Lung microvascular endothelial cell (primary cell): ENCODE results near the gene KRTAP22-2. TPM values are rescaled to one million over a fixed set of nuclear protein-coding genes. Genes with fewer than 3 reads are reported as not detected.

ENCODE experiments used
- DNase-seq, 2 donors: peaks; one replicate each; pipeline versions ENCODE4 v3.0.0 to v3.0.0-alpha.2; 2010; ENCODE audit warnings: low read depth in 2 of 2
- total RNA-seq: library from RNA; depleted of rRNA; stranded (reverse); fragments of >200 nt; gene quantifications from 2 replicates; pipeline ENCODE4 v1.2.1, GENCODE V29; 2014

KRTAP22-2 gene
- not detected in 2 replicates for total RNA-seq

DNA sequence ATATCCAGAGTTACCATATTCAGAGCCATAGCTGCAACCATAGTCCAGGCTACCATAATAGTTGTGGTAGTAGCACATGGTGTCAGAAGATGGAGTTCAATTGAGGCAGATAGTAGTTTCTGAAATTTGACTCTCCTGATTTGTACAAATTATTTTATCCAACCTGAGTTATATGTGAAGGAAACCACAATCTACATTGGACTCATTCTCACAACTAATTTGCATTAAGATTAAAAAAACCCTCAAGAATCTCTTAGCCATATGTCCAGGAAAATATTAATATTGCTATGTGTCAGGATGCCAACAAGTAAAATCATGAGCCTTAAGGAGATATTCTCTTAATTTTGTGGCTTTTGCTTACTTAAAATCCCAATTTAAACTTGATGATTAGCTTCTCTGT, at the start of gene KRTAP22-2:
Gene KRTAP22-2 (minus strand): TSS at position 101 of the 400 bp plus-strand sequence.
- no peak for DNase-seq

DNA sequence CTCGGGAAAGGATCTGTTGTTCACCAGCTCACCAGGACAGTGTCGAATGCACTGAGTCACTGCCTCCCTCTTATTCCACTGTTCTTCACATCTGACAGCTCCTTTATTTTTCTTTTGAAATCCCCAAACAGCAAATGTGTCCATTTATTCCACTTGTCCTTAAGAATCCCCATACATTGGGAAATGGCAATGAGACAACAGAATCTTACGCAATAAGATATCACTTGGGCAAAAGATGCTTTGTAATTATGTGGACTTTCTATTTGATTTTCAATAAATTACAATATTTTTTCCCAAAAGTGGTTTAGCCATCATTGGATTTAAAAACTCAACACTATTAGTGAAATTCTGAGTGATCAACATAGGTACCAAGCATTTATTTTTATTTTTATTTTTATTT, 48.5 kb upstream of the KRTAP22-2 start:
- no peak for DNase-seq

DNA sequence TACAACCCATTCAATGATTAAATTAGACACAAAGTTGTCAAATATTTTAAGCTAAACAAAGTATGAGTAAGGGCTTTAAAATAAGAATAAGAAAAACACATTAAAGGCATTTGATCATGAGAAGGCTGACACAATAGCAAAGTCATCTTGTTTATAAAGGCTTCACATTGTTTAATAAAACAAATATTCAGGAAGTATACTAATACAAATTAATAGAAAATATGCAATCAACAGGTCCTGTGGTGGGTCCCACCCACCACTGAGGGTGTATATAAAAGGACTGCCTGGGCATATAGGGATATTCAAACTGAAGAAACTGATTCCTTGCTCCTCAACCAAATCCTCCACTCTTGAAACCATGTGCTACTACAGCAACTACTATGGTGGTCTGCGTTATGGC, 44.7 kb upstream of the KRTAP22-2 start, which contains the start of gene KRTAP20-2:
Gene KRTAP20-2 (plus strand): TSS at position 301 of the 400 bp plus-strand sequence. CDS start 58 bp downstream, at position 359.
- no peak for DNase-seq

DNA sequence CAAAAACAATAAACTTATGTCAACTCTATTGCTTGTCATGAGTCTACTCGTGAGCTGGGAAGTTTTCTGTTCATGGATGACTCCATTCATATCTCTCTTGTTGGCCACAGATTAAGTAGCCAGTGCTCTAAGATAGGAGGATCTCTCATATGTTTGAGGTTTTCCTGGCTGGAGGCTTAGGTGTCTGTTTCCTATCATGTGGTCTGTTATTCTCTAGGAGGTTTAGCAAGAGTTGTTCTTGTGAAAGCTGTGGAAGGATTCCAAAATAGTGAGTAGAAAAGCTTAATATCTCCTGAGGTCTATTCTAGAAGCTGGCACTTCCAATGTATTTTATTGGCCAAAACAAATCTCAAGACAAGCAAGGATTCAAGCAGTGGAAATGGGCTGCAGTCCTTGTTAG, 39.0 kb upstream of the KRTAP22-2 start:
- no peak for DNase-seq

DNA sequence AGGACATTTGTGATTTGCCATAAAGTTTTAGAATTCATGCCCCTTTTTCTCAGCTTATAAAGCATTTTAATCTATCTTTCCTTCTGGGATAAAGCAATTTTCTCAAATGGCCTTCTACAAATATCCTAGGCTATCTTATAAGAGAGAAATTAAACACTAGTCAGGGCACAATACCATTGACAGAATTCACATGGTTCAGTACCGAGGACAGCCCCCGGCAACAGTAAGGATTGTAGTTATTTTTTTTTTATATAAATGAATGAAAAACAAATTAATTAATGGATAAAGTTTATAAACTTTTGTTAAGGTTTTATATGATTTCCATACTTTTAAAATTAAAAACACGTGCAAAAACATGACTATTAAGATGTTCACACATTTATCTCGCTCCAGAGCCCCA, 37.9 kb upstream of the KRTAP22-2 start:
- DNase-seq = no peak

DNA sequence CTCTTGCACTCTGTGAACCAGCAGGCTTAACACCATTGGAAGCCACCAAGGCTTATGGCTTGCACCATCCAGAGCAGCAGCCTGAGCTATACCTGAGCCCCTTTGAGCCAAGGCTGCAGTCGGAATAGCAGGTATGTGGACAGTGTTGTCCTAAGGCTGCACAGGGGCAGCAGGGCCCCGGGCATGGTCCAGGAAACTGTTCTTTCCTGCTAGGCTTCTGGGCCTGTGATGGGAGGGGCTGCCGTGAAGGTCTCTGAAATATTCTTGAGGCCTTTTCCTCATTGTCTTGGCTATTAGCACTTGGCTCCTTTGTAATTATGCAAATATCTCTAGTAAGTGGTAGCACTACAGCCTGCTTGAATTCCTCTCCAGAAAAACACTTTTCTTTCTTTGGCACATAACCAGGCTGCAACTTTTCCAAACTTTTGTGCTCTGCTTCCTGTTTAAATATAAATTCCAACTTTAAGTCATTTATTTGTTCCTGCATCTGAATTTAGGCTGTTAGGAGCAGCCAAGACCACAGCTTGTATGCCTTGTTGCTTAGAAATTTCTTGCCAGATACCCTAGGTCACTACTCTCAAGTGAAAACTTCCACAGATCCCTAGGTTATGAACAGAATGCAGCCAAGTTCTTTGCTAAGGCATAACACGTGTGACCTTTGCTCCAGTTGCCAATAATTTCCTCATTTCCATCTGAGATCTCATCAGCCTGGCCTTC, 35.4 kb upstream of the KRTAP22-2 start:
- no peak for DNase-seq

DNA sequence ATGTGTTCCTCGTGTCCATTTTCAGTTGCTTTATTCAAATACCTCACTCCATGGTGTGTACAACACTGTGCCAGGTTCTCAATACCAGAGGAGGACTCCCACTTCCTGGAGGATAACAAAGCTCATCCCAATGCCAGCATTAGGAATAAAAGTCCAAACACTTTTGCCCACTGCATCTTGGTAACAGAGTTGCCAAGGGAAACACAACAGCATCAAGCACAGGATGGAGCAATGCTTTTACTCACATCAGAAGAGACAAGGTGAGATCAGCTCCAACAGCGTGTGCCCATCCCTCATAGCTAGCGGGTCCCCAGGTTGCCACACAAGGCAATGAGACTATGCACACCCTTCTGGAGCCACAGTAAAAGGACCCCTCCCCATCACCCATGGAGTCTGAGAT, 33.2 kb upstream of the KRTAP22-2 start:
- DNase-seq = no peak

DNA sequence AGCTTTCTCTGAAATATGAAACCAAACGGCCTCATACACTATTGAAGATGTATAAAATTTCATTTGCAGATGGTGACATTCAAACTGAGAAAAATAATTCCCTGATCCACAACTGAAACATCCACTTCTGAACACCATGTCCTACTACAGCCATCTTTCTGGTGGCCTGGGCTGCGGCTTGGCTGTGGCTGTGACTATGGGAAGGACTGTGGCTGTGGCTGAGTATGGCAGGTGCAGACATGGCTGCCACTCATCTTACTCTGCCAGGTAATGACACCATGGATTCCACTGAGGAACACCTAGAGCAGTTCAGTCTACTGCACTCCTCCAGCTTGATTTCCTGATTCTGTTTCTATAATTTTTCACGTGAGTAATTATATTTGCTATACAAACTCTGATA, 30.3 kb upstream of the KRTAP22-2 start, which contains the start of gene KRTAP20-4:
Gene KRTAP20-4 (plus strand): TSS at position 106 of the 400 bp plus-strand sequence.
- DNase-seq = no peak

DNA sequence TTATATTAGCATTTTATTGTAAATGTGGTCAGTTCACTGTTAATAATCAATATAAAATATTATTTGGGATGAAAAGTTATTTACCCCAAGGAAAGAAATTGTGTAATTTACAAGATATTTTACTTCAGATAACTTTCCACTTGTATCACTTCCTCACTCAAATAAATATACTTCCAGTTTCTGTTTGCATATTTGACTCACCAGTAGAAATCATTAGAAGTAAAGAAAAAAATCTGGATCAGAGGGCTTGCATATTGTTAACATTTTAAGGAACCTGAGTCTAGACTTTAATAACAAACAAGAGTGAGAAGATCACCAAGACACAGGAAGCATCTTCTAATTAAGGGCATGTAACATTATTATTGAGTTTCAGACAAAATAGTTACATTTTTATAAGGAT, 29.9 kb upstream of the KRTAP22-2 start:
- no peak for DNase-seq

DNA sequence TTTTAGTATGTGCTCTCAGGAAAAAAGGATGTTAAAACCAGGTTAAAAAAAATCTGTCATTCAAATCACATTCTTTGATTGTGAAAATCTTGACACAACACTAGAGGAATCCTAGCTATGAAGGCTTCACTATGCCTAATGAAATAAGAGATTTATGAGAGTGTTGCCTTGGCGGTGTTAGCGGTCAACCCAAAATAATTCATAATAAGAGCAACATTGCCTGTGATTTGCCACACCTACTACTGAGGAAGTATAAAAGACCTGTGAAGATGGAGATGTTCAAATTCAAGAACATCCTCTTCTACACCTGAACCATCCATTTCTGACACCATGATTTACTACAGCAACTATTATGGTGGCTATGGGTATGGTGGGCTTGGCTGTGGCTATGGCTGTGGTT, 25.9 kb upstream of the KRTAP22-2 start, which contains the start of gene KRTAP20-1:
Gene KRTAP20-1 (plus strand): TSS at position 301 of the 400 bp plus-strand sequence. CDS start 30 bp downstream, at position 331.
- DNase-seq = no peak

DNA sequence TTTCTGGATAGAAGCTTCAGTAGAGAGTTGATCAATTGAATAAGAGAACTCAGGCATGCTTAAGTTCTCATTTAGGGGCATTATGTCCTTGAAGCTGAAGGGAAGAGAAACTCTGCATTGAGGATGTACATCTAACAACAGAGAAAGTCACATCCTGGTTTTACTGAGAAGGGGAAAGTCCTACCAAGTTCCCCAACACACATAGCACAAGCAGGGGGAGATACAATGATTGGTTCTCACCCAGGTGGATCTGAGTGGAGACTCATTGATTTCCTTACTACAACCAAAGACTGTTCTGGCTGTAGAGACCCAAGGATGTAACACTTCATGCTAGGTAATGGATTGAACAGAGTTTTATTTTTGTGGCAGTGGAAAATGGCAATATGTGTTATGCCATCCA, 25.0 kb upstream of the KRTAP22-2 start:
- no peak for DNase-seq

DNA sequence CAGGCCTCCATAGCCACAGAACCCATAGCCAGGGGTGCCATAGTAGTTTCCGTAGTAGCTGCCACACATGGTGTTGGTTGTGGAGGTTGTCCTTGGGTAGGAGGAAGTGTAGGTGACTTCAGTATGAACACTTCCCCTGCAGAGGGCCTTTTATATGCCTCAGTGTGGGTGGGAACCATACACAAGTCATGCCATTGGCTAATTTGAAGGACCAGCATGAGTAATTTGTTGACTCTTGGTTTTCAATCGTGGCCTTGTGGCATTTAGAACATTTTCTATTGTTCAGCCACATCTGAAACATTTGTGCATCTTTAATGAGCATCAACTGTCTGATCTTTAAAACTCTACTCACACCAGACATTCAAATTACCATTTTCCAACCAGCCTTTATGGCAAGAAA, 23.6 kb upstream of the KRTAP22-2 start, which contains the start of gene KRTAP6-1:
Gene KRTAP6-1 (minus strand): TSS at position 95 of the 400 bp plus-strand sequence. CDS start 26 bp downstream, at position 69.
- no peak for DNase-seq

DNA sequence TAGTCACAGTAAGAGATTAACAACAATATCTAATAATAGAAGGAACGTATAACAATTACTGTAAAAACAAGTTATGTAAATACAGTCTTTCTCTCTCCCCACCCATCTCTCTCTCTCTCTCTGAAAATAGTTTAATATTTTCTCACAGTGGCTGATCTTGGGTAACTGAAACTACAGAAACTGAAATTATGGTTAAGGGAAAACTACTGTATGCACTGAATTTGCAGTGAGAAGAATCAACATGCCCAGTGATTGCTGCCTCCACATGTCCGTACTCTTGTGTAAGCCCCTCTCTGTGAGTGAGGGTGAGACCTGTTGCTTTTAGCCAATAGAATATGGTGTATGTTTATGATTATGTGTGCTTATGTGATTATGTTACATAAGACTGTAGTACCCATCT, 21.9 kb upstream of the KRTAP22-2 start:
- DNase-seq = no peak

DNA sequence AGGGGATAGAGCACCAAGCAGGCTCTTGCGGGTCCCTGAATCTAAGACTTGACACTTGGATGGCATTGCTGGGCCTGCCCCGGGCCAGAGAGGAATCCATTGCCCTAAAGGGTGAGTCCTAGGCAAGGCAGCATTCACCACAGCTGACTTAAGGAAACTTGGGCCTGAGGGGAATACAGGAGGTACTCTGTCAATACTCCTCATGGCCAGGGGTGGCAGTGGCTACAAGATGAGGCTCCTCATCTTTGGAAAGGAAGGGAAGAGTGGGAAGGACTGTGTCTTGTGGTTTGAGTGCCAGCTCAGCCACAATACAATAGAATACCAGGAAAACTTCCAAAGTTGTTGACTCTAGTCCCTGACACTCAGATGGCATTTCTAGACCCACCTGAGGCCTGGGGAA, 15.8 kb upstream of the KRTAP22-2 start:
- DNase-seq = no peak

DNA sequence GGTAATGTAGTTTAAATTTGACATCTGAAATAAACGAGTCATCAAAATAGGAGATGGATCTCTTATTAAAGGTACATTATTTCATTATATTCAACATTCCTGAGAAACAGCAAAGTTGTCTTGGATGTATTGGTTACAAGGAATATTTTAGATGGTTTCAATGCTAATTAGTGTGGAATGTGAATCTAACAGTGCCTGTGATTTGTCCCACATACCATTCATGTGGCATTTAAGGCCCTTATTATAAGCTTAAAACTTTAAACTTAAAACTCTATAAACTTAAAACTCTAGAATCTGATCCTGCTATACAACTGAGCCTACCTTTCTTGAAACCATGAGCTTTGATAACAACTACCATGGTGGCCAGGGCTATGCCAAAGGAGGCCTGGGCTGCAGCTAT, 10.6 kb upstream of the KRTAP22-2 start, which contains the start of gene KRTAP22-1:
Gene KRTAP22-1 (plus strand): TSS at position 301 of the 400 bp plus-strand sequence.
- no peak for DNase-seq

DNA sequence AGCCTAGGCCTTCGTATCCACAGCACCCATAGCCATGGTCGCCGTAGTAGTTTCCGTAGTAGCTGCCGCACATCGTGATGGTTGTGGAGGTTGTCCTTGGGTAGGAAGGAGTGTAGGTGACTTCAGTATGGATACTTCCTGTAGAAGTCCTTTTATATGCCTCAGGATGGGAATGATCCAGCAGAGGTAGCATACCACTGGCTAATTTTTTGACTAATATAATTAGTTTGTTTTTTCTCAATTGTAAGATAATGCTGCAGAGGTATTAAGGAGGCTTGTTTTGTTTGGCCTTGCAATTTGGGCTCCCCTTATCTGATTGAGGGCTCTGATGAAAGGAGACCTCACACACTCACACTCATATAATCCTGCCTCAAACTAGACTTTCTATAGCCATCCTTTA, 8.6 kb upstream of the KRTAP22-2 start, which contains the start of gene KRTAP6-2:
Gene KRTAP6-2 (minus strand): TSS at position 101 of the 400 bp plus-strand sequence. CDS start 28 bp downstream, at position 73.
- no peak for DNase-seq

DNA sequence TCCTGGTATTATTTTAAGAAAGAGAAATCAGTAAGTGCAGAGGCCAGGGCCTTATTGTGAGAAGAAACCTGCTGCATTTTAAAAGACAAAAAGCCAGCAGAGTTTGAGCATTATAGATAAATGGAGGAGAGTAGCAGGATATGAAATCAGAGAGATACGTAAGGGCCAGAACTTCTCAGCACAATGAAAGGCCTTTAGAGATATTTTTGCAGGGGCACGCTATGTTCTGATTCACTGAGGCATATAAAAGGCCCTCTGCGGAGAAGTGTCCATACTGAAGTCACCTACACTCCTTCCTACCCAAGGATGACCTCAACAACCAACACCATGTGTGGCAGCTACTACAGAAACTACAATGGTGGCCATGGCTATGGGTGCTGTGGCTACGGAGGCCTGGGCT, 1.9 kb upstream of the KRTAP22-2 start, which contains the start of gene KRTAP6-3:
Gene KRTAP6-3 (plus strand): TSS at position 301 of the 400 bp plus-strand sequence. CDS start 6 bp downstream, at position 307.
- DNase-seq = no peak

DNA sequence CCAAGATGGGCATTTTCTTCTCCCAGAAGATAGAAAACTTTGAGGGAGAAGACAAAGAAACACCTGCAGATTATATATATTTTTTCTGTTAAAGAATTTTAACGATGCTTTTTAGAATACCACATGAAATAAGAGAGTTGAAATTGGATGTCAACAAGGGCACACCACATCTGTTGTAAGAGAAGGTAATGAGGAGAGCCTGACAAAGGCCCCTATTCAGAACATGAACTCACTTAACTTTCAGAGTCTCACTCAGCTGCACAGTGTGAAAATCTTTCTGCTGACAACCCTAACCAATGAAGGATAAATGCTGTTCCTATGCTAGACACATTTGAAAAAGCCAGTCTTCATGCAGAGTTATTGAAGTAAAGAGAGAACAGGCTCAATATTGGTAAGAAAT, 7.3 kb downstream of the KRTAP22-2 start:
- DNase-seq = no peak

DNA sequence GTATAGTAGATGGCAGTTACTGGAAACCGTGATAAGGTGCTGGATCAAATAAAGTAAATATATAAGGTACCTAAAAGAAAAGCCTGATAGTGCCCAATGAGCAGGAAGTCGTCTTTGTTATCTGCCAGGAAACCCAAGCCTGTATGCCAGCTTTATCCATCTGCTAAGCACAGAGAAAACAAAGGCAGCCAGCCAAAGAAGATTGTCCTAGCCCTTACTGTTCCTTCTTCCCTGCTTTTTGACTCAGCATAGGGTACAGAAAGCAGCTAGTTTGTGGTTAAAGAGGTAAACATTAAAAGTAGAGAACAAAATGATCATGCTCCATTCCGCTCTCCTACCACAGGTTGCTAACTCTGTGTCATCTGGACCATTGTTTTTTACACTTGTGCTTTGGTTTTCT, 10.1 kb downstream of the KRTAP22-2 start:
- DNase-seq = no peak

DNA sequence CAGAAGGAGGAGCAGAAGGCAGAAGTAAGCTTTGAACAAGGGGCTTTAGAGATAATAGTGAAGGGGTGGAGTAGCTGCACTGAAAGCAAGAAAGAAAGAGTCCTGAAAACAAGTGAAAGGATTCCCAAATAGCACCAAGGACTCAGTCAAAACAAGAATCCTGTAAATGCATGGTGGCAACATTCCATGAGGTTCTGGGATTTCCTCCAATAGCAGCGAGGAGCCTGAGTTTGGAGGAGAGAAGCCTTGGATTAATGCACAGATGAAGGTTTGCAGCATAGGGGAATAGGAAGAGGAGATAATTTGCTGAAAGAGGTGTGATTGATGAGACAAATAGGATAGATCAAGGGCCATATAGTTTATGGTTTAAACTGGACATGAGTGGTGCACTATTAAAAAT, 10.9 kb downstream of the KRTAP22-2 start:
- no peak for DNase-seq

DNA sequence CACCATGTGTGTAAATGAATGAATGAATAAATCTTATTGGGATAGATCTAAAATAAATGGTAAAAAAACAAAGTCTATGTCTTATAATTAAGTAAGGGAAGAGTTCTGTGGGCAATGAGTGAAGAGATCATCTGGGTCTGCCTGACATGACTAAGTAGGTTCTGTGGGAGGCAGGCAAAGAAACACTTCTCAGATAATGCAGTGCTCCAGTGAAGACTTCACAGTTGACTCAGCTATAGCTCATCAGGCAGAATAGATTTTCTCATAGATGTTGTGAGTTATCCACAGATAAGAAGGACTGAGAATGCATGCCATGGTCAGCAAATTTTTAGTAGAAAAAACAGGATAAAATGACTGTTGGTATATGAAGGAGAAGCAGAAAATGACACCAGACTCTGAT, 12.4 kb downstream of the KRTAP22-2 start:
- no peak for DNase-seq

DNA sequence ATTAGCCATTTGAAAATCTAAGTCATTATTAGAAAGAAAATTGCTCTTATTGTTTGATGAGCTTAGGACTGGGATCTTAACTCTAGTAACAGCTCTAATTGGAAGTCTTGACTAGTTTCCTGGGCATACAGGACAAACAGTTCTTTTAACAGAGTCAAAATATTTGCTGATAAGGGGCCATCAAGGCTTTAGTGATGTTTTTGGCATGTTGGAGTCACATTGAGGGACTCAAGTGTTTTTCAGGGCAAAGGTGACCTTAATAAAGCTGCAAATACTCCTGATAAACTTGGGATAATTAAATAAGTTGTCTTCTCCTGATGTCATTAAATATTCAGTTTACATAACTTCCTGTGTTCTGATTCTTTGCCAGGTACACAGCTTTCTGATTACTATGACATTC, 22.6 kb downstream of the KRTAP22-2 start:
- DNase-seq = no peak

DNA sequence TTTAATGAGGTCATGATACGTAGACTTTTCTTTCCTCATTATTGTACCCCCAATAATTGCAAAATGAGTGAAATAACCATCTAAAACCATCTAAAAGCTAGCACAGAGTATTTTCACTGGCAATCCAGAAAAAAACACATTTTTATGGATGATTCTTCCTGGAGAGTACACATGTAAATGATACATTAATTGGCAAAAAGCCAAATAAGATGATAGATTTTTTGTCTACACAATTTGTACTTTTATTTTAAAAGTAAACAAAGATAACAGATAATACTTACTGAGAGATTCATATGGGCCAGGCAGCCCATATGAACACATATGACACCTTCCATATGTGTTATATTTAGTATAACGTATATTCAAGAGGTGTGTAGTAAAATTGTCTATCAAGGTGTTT, 26.6 kb downstream of the KRTAP22-2 start:
- DNase-seq = no peak
